CD14-positive monocyte (primary cell): ENCODE data around the gene OSBPL2. TPM values are rescaled to one million over a fixed set of nuclear protein-coding genes. Genes with fewer than 3 reads are reported as not detected.

ENCODE experiments used
- DNase-seq, 3 donors: peaks; one replicate each; pipeline ENCODE4 v3.0.0-alpha.2; 2011 to 2022
- H2AFZ ChIP-seq: 2 replicates; pipeline ENCODE4 v1.6.0; 2012; ENCODE audit warnings: mild to moderate bottlenecking, low read depth, low read length, inconsistent platforms; ENCODE audit not compliant: insufficient read depth, poor library complexity, severe bottlenecking
- H3K27ac ChIP-seq, 2 donors: 1 replicate in 1 of 2; 2 replicates in 1 of 2; pipeline ENCODE4 v1.5.1; 2012 to 2013; ENCODE audit warnings: low read length in 2 of 2, control low read depth in 1 of 2, inconsistent platforms in 1 of 2, low read depth in 1 of 2, mild to moderate bottlenecking in 1 of 2
- H3K27me3 ChIP-seq, 2 donors: one replicate each; pipeline versions ENCODE4 v1.6.0 to v1.6.1; 2011 to 2013; ENCODE audit warnings: low read length in 2 of 2; ENCODE audit not compliant: control insufficient read depth in 2 of 2, insufficient read depth in 2 of 2
- H3K36me3 ChIP-seq, 2 donors: replicated peaks in 1 of 2; 1 replicate in 1 of 2; 2 replicates in 1 of 2; pipeline versions ENCODE4 v1.5.1 to v1.6.1; 2012 to 2013; ENCODE audit warnings: low read length in 2 of 2, control low read depth in 1 of 2, inconsistent platforms in 1 of 2, mild to moderate bottlenecking in 1 of 2; ENCODE audit not compliant: insufficient read depth in 2 of 2, control insufficient read depth in 1 of 2
- H3K4me1 ChIP-seq, 2 donors: 1 replicate in 1 of 2; 2 replicates in 1 of 2; pipeline versions ENCODE4 v1.5.1 to v1.6.1; 2012 to 2013; ENCODE audit warnings: low read length in 2 of 2, control low read depth in 1 of 2, inconsistent platforms in 1 of 2, mild to moderate bottlenecking in 1 of 2, moderate library complexity in 1 of 2; ENCODE audit not compliant: insufficient read depth in 2 of 2, control insufficient read depth in 1 of 2
- H3K4me2 ChIP-seq: replicated peaks from 2 replicates; pipeline ENCODE3; 2012; ENCODE audit warnings: low read length, moderate library complexity, mild to moderate bottlenecking; ENCODE audit not compliant: poor library complexity, severe bottlenecking; ENCODE audit errors: extremely low read depth
- H3K4me3 ChIP-seq, 3 experiments: fragments of 200-600 bp in 1 of 3; sonication (generic) in 1 of 3; replicated peaks in 1 of 3; 1 replicate in 2 of 3; 2 replicates in 1 of 3; pipeline ENCODE4 v1.5.1; 2011 to 2013; ENCODE audit warnings: low read length in 3 of 3, mild to moderate bottlenecking in 3 of 3, control low read depth in 2 of 3, low read depth in 2 of 3, inconsistent platforms in 1 of 3, moderate library complexity in 1 of 3
- H3K79me2 ChIP-seq: 2 replicates; pipeline ENCODE4 v1.6.0; 2012; ENCODE audit warnings: mild to moderate bottlenecking, control low read depth, inconsistent platforms, low read length, moderate library complexity; ENCODE audit not compliant: insufficient read depth
- H3K9ac ChIP-seq: 2 replicates; pipeline ENCODE4 v1.6.0; 2017; ENCODE audit warnings: low read length, mild to moderate bottlenecking; ENCODE audit not compliant: insufficient read depth, poor library complexity, severe bottlenecking
- H3K9me3 ChIP-seq, 2 donors: replicated peaks in 1 of 2; 1 replicate in 1 of 2; 2 replicates in 1 of 2; pipeline versions ENCODE4 v1.5.1 to v1.6.1; 2012 to 2013; ENCODE audit warnings: low read length in 2 of 2, control low read depth in 1 of 2; ENCODE audit not compliant: control insufficient read depth in 1 of 2, insufficient read depth in 1 of 2
- H4K20me1 ChIP-seq: 2 replicates; pipeline ENCODE4 v1.6.0; 2012; ENCODE audit warnings: mild to moderate bottlenecking, low read length, control low read depth, moderate library complexity; ENCODE audit not compliant: insufficient read depth
- H3K27ac Mint-ChIP-seq, 7 donors: one replicate each; pipeline ENCODE4 v1.8.0; 2020; ENCODE audit warnings: mild to moderate bottlenecking in 7 of 7, mixed read lengths in 7 of 7, moderate library complexity in 6 of 7, inconsistent platforms in 2 of 7
- H3K27me3 Mint-ChIP-seq, 3 donors: one replicate each; pipeline ENCODE4 v1.8.0; 2021 to 2022; ENCODE audit warnings: low read depth in 3 of 3, mild to moderate bottlenecking in 3 of 3, mixed read lengths in 3 of 3, moderate library complexity in 3 of 3, inconsistent platforms in 1 of 3
- H3K36me3 Mint-ChIP-seq, 2 donors: one replicate each; pipeline ENCODE4 v1.8.0; 2020; ENCODE audit warnings: mixed read lengths in 2 of 2, inconsistent platforms in 1 of 2, mild to moderate bottlenecking in 1 of 2
- H3K4me1 Mint-ChIP-seq: one replicate; pipeline ENCODE4 v1.8.0; 2020; ENCODE audit warnings: mild to moderate bottlenecking, mixed read lengths
- H3K4me3 Mint-ChIP-seq, 2 donors: one replicate each; pipeline ENCODE4 v1.8.0; 2020; ENCODE audit warnings: mild to moderate bottlenecking in 2 of 2, mixed read lengths in 2 of 2, moderate library complexity in 1 of 2
- H3K9me3 Mint-ChIP-seq, 7 donors: one replicate each; pipeline ENCODE4 v1.8.0; 2020 to 2022; ENCODE audit warnings: mixed read lengths in 7 of 7, mild to moderate bottlenecking in 6 of 7, moderate library complexity in 6 of 7, inconsistent platforms in 2 of 7
- CTCF ChIP-seq: fragments of 200-600 bp; IDR thresholded peaks from one replicate; pipeline ENCODE4 v1.8.0; 2022; ENCODE audit warnings: antibody characterized with exemption, mild to moderate bottlenecking
- WGBS: methylation state at CpG from one replicate; pipeline ENCODE4 v1.1.5; 2013; ENCODE audit warnings: missing lambda C conversion rate; ENCODE audit not compliant: insufficient coverage; 5-methylcytosine and 5-hydroxymethylcytosine counted together
- intact Hi-C, 2 donors: fragments of 100-400 bp; cut with micrococcal nuclease; formaldehyde crosslinking; loops; one replicate each; pipeline versions ENCODE4 v1.15.0 to v1.15.1; 2023
- polyA plus RNA-seq, 3 donors: library from polyadenylated mRNA; depleted of rRNA in 1 of 3; unstranded in 2 of 3; stranded (reverse) in 1 of 3; fragments of 300-500 nt in 2 of 3; fragments of >200 nt in 1 of 3; fragmentation: Illumina TruSeq in 2 of 3; gene quantifications; 1 replicate in 2 of 3; 2 replicates in 1 of 3; pipeline ENCODE4 v1.2.3, GENCODE V29; 2012 to 2021

The OSBPL2 gene
- polyA plus RNA-seq, 3 donors: 12.9 to 29.1 (median 17.9) TPM

GRCh38 chr20:62336775-62337557, 98.6 kb downstream of the OSBPL2 start:
- Histone ChIP-seq H2AFZ (no peak overlapping the region), H3K79me2 (no peaks in the 10 kb centered on the region), H3K27ac (no peak overlapping the region), H3K9me3 (no peaks in the 10 kb centered on the region), H3K4me1 (peaks cover 11 to 12% of the 10 kb centered on the region in 2 donors), H3K36me3 (no peaks in the 10 kb centered on the region), H3K27me3 (no peaks in the 10 kb centered on the region), H3K9ac (no peak overlapping the region), H3K4me3 (no peak overlapping the region), H3K4me2 (no peak overlapping the region), H4K20me1 (no peaks in the 10 kb centered on the region)
- H3K36me3 Mint-ChIP-seq: no peaks in the 10 kb centered on the region
- DNase-seq: no peak
- H3K27me3 Mint-ChIP-seq: peaks cover 6 to 10% (median 7%) of the 10 kb centered on the region in 3 donors
- 95% methylated on average over 52 of the region's 53 CpGs for WGBS
- peaks cover 0 to 7% (median 3%) of the 10 kb centered on the region in 7 donors for H3K9me3 Mint-ChIP-seq
- peaks cover 15% of the 10 kb centered on the region for H3K4me1 Mint-ChIP-seq
- TF ChIP-seq CTCF: no peak
- intact Hi-C loops: no loop called here
- H3K27ac Mint-ChIP-seq: no peak overlapping the region
- H3K4me3 Mint-ChIP-seq: no peak overlapping the region

- H3K9me3 Mint-ChIP-seq: peaks cover 0 to 9% (median 3%) of the 10 kb centered on the region in 7 donors
Observed at GRCh38 chr20:62337558-62338293, 99.4 kb downstream of the OSBPL2 start.

More at GRCh38 chr20:62337558-62338293, 99.4 kb downstream of the OSBPL2 start:
- H3K27me3 Mint-ChIP-seq: peaks cover 6 to 12% (median 9%) of the 10 kb centered on the region in 3 donors
- Histone ChIP-seq H3K4me1 (peaks cover 11 to 12% of the 10 kb centered on the region in 2 donors), H3K4me2 (no peak overlapping the region), H3K27ac (no peak overlapping the region), H3K27me3 (no peaks in the 10 kb centered on the region), H3K9ac (no peak overlapping the region), H3K9me3 (no peaks in the 10 kb centered on the region), H3K36me3 (no peaks in the 10 kb centered on the region), H4K20me1 (no peaks in the 10 kb centered on the region), H3K79me2 (no peaks in the 10 kb centered on the region), H3K4me3 (no peak overlapping the region), H2AFZ (no peak overlapping the region)
- H3K4me3 Mint-ChIP-seq: no peak overlapping the region
- 54% methylated on average over 30 of the region's 34 CpGs for WGBS
- H3K4me1 Mint-ChIP-seq: peaks cover 15% of the 10 kb centered on the region
- TF ChIP-seq CTCF: no peak
- intact Hi-C loops: no loop called here
- no peak overlapping the region for H3K27ac Mint-ChIP-seq
- no peak for DNase-seq
- no peaks in the 10 kb centered on the region for H3K36me3 Mint-ChIP-seq
